WERI-Rb-1 (cell line): ENCODE results near the gene MAST3.

Experiments
- DNase-seq: peaks from one replicate; pipeline ENCODE4 v3.0.0-alpha.2; 2020
- H3K27ac ChIP-seq: fragments of 250-450 bp; sonication (Bioruptor Pico); 2 replicates; pipeline ENCODE4 v1.5.1; 2020; ENCODE audit warnings: mild to moderate bottlenecking, moderate library complexity
- H3K27me3 ChIP-seq: fragments of 250-450 bp; sonication (Bioruptor Pico); 2 replicates; pipeline ENCODE4 v1.5.1; 2021; ENCODE audit warnings: mild to moderate bottlenecking, low read depth, moderate library complexity; ENCODE audit not compliant: insufficient read depth, severe bottlenecking
- H3K36me3 ChIP-seq: fragments of 250-450 bp; sonication (Bioruptor Pico); 2 replicates; pipeline ENCODE4 v1.5.1; 2020; ENCODE audit warnings: mild to moderate bottlenecking, moderate library complexity
- H3K4me3 ChIP-seq: 2 replicates; pipeline ENCODE4 v1.5.1; 2011; ENCODE audit warnings: low read depth, mild to moderate bottlenecking, control low read depth, low read length
- H3K9me3 ChIP-seq: fragments of 250-450 bp; sonication (Bioruptor Pico); 2 replicates; pipeline ENCODE4 v1.5.1; 2021; ENCODE audit warnings: mild to moderate bottlenecking, moderate library complexity; ENCODE audit not compliant: severe bottlenecking
- TF ChIP-seq, protein P1 (sequence below): IDR thresholded peaks from 2 replicates; pipeline ENCODE4 v1.5.1; 2011; ENCODE audit warnings: low read depth, mild to moderate bottlenecking, control low read depth, inconsistent platforms, low read length

MAST3 gene

GRCh38 chr19:18144906-18145305 lies 47.3 kb downstream of the MAST3 start:
- Histone ChIP-seq H3K4me3 (no peak overlapping the region), H3K9me3 (no peaks in the 10 kb centered on the region), H3K36me3 (peaks cover 62% of the 10 kb centered on the region), H3K27ac (no peak overlapping the region), H3K27me3 (no peaks in the 10 kb centered on the region)
- TF ChIP-seq, protein P1, sequence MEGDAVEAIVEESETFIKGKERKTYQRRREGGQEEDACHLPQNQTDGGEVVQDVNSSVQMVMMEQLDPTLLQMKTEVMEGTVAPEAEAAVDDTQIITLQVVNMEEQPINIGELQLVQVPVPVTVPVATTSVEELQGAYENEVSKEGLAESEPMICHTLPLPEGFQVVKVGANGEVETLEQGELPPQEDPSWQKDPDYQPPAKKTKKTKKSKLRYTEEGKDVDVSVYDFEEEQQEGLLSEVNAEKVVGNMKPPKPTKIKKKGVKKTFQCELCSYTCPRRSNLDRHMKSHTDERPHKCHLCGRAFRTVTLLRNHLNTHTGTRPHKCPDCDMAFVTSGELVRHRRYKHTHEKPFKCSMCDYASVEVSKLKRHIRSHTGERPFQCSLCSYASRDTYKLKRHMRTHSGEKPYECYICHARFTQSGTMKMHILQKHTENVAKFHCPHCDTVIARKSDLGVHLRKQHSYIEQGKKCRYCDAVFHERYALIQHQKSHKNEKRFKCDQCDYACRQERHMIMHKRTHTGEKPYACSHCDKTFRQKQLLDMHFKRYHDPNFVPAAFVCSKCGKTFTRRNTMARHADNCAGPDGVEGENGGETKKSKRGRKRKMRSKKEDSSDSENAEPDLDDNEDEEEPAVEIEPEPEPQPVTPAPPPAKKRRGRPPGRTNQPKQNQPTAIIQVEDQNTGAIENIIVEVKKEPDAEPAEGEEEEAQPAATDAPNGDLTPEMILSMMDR: no peak
- DNase-seq: no peak

- H3K4me3 ChIP-seq: no peak overlapping the region
- DNase-seq: no peak
These were observed 47.9 kb downstream of the MAST3 start for GRCh38 chr19:18145391-18145999.

DNA sequence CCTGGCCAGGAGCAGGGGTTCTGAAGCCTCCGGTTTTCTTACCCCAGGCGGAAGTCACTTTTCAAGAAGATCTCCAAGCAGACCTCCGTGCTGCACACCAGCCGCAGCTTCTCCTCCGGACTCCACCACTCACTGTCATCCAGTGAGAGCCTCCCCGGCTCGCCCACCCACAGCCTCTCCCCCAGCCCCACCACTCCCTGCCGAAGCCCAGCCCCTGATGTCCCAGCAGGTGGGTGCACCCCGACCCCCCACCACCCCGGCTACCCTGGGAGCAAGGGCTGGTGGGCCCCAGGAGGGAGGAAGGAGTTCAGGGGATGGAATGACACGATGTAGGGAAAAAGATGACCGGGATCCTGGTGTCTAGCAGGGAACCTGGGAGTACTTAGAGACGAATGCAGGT lies 49.8 kb downstream of the MAST3 start:
- H3K27me3 ChIP-seq: no peaks in the 10 kb centered on the region
- DNase-seq: no peak
- no peaks in the 10 kb centered on the region for H3K9me3 ChIP-seq
- H3K36me3 ChIP-seq: peaks cover 48% of the 10 kb centered on the region
- H3K27ac ChIP-seq: no peak overlapping the region
- TF ChIP-seq, protein P1: no peak
- no peak overlapping the region for H3K4me3 ChIP-seq

More at GRCh38 chr19:18145391-18145999, 47.9 kb downstream of the MAST3 start:
- H3K9me3 ChIP-seq: no peaks in the 10 kb centered on the region
- TF ChIP-seq, protein P1: no peak
- peaks cover 60% of the 10 kb centered on the region for H3K36me3 ChIP-seq
- H3K27me3 ChIP-seq: no peaks in the 10 kb centered on the region
- no peak overlapping the region for H3K27ac ChIP-seq

GRCh38 chr19:18149596-18149975 lies 52.0 kb downstream of the MAST3 start:
- Histone ChIP-seq H3K27me3 (no peaks in the 10 kb centered on the region), H3K27ac (no peak overlapping the region), H3K4me3 (no peak overlapping the region), H3K9me3 (no peaks in the 10 kb centered on the region), H3K36me3 (peaks cover 30% of the 10 kb centered on the region)
- no peak for DNase-seq
- TF ChIP-seq, protein P1: no peak

GRCh38 chr19:18150776-18151624 lies 53.4 kb downstream of the MAST3 start:
- H3K4me3 ChIP-seq: no peak overlapping the region
- H3K27ac ChIP-seq: no peak overlapping the region
- DNase-seq: no peak
- TF ChIP-seq, protein P1: no peak
- peaks cover 26% of the 10 kb centered on the region for H3K36me3 ChIP-seq
- no peaks in the 10 kb centered on the region for H3K9me3 ChIP-seq
- no peaks in the 10 kb centered on the region for H3K27me3 ChIP-seq
